NOMO-1 treated with DMSO at 0.1 percent for 48 hours (cell line): ENCODE data around the gene BPHL.
"Not testable (repeated sequence)": the region's sequence is repeated elsewhere in the genome, so short reads cannot be mapped to it uniquely, and the experiment has no call there.

Experiments
- DNase-seq: peaks from one replicate; lab custom pipeline; 2025; ENCODE audit not compliant: unreplicated experiment; lab: John Stamatoyannopoulos, UW

The BPHL gene

GRCh38 chr6:3120765-3121089, 2.2 kb downstream of the BPHL start:
- no peak for DNase-seq

DNA sequence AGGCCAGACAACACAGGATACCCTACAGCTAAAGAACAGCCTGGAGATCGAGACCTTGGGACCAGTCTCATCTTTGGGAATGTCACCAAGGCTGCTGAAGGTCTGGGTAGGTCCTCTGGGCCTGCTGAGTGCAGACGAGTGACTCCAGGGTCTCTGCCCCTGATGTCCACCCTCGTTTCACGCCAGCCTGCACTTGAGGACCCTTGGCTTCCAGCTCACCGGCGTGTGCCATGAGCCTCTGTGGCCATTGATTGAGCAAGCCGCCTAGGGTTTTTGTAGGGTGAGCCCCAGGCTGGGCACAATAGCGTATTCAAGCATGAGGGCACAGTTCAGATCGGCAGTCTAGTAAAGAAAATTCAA, 4.3 kb downstream of the BPHL start:
- no peak for DNase-seq

- DNase-seq: no peak
Observed at GRCh38 chr6:3124667-3125066, 6.2 kb downstream of the BPHL start.

- no peak for DNase-seq
Observed at GRCh38 chr6:3125815-3126214, 7.3 kb downstream of the BPHL start.

- no peak for DNase-seq
Observed at GRCh38 chr6:3128356-3129108, 10.0 kb downstream of the BPHL start.

- no peak for DNase-seq
Observed at GRCh38 chr6:3131695-3132094, 13.2 kb downstream of the BPHL start.

GRCh38 chr6:3133515-3133914, 15.0 kb downstream of the BPHL start:
- no peak for DNase-seq

- no peak for DNase-seq
Observed at GRCh38 chr6:3135668-3136291, 17.3 kb downstream of the BPHL start.

GRCh38 chr6:3136292-3137011, 17.9 kb downstream of the BPHL start:
- DNase-seq: no peak

DNA sequence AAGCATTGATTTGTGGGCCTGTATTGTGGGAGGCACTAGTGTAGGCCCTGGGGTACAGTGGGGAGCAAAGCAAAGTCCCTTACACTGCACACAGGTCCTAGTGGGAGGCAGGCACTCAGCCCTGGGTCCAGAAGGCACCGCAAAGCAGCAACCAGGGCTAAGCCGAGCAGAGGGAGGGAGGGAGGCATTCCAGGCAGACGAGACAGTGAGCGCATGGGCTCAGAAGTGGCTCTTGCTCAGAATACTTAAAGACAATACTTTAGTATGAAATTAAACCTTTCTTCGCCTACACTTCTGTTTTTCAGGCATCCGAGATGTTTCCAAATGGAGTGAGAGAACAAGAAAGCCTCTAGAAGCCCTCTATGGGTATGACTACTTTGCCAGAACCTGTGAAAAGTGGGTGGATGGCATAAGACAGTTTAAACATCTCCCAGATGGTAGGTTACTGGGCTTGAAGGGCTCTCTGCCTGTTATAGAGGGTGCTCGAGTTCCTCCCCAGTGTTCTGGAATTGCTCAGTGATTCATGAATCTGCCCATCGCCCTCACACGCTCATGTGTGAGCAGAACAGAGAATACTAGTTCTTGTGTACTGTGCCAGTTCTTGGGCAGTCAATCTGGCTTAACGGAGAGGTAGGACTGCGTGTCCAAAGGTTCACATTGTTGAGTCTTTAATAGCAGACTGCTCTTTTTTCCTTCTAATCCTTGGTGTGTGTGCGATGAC, 18.7 kb downstream of the BPHL start:
- no peak for DNase-seq

- DNase-seq: not testable (repeated sequence)
Observed at GRCh38 chr6:3137873-3138272, 19.4 kb downstream of the BPHL start.

DNA sequence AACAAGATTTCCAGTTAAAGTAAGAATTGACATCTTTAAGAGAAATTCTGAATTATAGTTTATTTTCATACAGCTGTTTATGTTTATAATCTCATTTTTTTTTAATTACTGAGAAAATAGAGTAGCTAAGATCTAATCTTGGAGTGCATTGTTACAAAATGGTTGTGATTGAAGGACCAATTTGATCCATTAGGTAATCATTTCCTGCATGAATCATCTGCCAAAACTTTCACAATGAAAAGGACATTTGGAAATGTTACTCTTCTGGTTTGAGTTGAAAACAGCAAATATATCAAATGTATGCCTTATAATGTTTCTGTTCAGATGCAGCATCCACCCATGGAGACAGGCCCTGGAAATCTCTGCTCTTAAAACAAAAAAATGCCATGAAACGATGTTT, 19.8 kb downstream of the BPHL start:
- peak; percentile 22 for DNase-seq

GRCh38 chr6:3139090-3139903, 20.8 kb downstream of the BPHL start:
- DNase-seq: peak; percentile 40

GRCh38 chr6:3140201-3140600, 21.7 kb downstream of the BPHL start:
- DNase-seq: no peak

GRCh38 chr6:3142536-3142935, 24.0 kb downstream of the BPHL start:
- no peak for DNase-seq

DNA sequence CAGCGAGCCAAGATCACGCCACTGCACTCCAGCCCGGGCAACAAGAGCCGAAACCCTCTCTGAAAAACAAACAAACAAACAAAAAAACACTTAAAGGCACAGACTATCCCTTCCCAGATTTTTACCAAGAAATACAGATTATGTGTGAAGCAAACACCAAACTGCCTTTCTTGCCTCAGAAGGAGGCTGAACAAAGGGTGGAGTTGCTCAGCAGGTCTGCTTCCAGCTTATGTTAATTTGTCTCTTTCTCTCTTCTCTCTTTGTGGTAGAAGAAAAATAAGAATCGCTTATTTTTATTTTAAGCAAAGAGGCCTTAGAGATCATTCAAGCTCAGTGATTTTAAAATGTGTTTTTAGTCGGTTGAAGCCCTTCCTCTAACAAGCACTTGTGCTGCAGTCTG, 24.6 kb downstream of the BPHL start:
- DNase-seq: no peak

- DNase-seq: no peak
Observed at GRCh38 chr6:3144571-3144970, 26.1 kb downstream of the BPHL start.

DNA sequence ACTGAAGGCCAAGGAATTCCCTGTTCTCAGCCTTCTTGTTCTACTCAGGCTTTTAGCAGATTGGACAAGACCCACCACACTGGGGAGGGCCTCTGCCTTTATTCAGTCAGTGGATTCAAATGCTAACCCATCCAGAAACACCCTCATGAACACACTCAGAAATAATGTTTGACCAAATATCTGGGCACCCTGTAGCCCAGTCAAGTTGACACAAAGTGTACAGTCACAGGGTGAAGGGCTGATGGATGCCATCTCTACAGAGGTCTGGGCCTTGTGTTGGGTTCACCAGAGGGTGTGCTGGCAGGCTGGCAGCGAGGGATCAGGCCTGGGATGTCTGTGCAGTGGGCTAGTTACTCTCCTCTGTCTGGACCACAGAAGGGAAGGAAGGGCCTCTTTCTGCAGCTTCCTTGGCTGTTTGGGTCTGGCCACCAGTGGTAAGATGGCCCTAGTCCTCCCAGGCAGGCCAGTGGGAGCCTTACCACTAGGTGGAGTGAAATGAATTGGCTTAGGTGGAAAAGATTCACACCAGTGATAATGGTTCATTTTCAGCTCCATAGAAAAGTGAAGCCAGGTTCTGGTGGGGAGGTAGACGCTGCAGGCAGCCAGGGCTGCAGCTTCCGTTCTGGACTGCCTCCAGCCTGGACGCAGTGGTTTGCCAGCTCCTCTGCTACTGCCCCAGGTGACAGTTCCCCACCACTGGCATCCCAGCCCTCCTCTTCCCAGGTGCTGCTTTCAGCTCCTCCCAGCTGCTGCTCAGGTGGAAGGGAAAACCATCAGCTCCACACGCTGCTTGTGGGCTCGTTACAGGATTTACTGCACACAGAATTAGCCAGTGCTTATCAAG, 29.6 kb downstream of the BPHL start:
- DNase-seq: no peak

GRCh38 chr6:3151691-3152090, 33.2 kb downstream of the BPHL start:
- no peak for DNase-seq

DNA sequence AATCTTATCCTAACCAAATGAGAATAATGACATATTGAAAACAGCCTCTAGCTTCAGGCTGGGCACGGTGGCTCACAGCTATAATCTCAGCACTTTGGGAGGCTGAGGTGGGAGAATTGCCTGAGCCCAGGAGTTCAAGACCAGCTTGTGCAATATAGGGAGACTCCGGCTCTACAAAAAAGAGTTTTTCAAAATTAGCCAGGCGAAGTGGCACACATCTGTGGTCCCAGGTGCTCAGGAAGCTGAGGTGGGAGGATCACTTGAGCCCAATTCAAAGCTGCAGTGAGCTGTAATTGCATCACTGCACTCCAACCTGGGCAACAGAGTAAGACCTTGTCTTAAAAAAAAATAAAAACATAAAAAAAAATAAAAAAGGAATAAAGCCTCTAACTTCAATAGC, 34.2 kb downstream of the BPHL start:
- no peak for DNase-seq
